Measurements from ENCODE around the gene MED31. TPM values are rescaled to one million over a fixed set of nuclear protein-coding genes. Genes with fewer than 3 reads are reported as not detected.

The MED31 gene
- total and polyA plus RNA-seq, 2 of the 13 experiments (the other 11 are each of a cell fraction or from before 2014, with no cell fraction given): 19.0 to 20.9 TPM

DNA sequence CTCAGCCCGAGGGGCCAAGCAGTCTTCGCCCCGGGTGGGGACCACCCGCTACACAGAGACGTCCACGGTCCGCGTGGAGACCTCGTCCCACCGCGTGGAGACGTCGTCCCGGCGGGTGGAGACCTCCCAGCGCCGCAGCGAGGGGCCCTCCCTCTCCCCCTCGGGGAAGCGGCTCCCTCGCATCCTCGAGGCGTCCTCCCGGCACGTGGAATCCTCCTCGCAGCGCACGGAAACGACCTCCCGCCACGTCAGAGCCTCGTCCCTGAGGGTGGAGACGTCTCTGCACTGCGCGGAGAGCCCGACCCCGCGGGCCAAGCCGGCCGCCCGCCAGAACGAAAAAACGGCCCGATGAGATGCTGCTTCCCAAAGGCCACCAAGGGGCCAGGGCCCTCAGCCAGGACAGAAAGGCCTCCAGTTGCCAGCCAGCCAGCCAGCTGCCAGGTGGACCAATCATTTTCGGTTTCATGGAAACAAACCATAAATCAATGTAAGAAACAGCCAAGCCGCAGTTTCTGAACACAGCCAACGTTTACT is 581 bp upstream of the MED31 start (continued):
- TF ChIP-seq ZNF674 (CRISPR knock-in tag; IDR thresholded peaks at IDR 0.05; ENCODE audit: low read depth) (peak; percentile 95), MXI1 (IDR thresholded peaks at IDR 0.05; ENCODE audit: borderline replicate concordance, low read depth, low read length) (no peak), IKZF1 (IDR thresholded peaks at IDR 0.05) (no peak), ZNF235 (CRISPR knock-in tag; IDR thresholded peaks at IDR 0.05; ENCODE audit: borderline replicate concordance) (peak; percentile 96; the same call in 1 of the 2 replicates), HMG20B (CRISPR knock-in tag; conservative IDR thresholded peaks at IDR 0.05) (no peak), ZNF775 (CRISPR knock-in tag; IDR thresholded peaks at IDR 0.05; ENCODE audit: borderline replicate concordance) (peak; percentile 86; the same call in 1 of the 2 replicates), ZNF737 (CRISPR knock-in tag; IDR thresholded peaks at IDR 0.05; ENCODE audit: borderline replicate concordance) (0 out of 2 replicates have a peak, but pooled peaks have one; percentile 90), KDM6A (CRISPR knock-in tag; IDR thresholded peaks at IDR 0.05; ENCODE audit: low read depth) (no peak), ZNF138 (CRISPR knock-in tag; IDR thresholded peaks at IDR 0.05; ENCODE audit: low read depth) (peak; percentile 98; the same call in 1 of the 2 replicates), EED (CRISPR knock-in tag; IDR thresholded peaks at IDR 0.05) (peak; percentile 99), KLF13 (CRISPR knock-in tag; IDR thresholded peaks at IDR 0.05) (peak; percentile 98), ZNF382 (CRISPR knock-in tag; IDR thresholded peaks at IDR 0.05; ENCODE audit: borderline replicate concordance) (no peak), RFX3 (CRISPR knock-in tag; IDR thresholded peaks at IDR 0.05) (no peak), ZNF160 (CRISPR knock-in tag; IDR thresholded peaks at IDR 0.05) (peak; percentile 89)
- TF ChIP-seq, protein P1, sequence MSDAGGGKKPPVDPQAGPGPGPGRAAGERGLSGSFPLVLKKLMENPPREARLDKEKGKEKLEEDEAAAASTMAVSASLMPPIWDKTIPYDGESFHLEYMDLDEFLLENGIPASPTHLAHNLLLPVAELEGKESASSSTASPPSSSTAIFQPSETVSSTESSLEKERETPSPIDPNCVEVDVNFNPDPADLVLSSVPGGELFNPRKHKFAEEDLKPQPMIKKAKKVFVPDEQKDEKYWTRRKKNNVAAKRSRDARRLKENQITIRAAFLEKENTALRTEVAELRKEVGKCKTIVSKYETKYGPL (CRISPR knock-in tag; IDR thresholded peaks at IDR 0.05): peak; percentile 80; the same call in 1 of the 2 replicates
- TF ChIP-seq, protein P2, sequence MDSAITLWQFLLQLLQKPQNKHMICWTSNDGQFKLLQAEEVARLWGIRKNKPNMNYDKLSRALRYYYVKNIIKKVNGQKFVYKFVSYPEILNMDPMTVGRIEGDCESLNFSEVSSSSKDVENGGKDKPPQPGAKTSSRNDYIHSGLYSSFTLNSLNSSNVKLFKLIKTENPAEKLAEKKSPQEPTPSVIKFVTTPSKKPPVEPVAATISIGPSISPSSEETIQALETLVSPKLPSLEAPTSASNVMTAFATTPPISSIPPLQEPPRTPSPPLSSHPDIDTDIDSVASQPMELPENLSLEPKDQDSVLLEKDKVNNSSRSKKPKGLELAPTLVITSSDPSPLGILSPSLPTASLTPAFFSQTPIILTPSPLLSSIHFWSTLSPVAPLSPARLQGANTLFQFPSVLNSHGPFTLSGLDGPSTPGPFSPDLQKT (CRISPR knock-in tag; IDR thresholded peaks at IDR 0.05; ENCODE audit: borderline replicate concordance): no peak; the same call in 1 of the 2 replicates
- TF ChIP-seq, protein P3, sequence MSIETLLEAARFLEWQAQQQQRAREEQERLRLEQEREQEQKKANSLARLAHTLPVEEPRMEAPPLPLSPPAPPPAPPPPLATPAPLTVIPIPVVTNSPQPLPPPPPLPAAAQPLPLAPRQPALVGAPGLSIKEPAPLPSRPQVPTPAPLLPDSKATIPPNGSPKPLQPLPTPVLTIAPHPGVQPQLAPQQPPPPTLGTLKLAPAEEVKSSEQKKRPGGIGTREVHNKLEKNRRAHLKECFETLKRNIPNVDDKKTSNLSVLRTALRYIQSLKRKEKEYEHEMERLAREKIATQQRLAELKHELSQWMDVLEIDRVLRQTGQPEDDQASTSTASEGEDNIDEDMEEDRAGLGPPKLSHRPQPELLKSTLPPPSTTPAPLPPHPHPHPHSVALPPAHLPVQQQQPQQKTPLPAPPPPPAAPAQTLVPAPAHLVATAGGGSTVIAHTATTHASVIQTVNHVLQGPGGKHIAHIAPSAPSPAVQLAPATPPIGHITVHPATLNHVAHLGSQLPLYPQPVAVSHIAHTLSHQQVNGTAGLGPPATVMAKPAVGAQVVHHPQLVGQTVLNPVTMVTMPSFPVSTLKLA (IDR thresholded peaks at IDR 0.05): no peak
- TF ChIP-seq, protein P4, sequence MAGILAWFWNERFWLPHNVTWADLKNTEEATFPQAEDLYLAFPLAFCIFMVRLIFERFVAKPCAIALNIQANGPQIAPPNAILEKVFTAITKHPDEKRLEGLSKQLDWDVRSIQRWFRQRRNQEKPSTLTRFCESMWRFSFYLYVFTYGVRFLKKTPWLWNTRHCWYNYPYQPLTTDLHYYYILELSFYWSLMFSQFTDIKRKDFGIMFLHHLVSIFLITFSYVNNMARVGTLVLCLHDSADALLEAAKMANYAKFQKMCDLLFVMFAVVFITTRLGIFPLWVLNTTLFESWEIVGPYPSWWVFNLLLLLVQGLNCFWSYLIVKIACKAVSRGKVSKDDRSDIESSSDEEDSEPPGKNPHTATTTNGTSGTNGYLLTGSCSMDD (CRISPR knock-in tag; IDR thresholded peaks at IDR 0.05): peak; percentile 81; the same call in 1 of the 2 replicates
- TF ChIP-seq, protein P5, sequence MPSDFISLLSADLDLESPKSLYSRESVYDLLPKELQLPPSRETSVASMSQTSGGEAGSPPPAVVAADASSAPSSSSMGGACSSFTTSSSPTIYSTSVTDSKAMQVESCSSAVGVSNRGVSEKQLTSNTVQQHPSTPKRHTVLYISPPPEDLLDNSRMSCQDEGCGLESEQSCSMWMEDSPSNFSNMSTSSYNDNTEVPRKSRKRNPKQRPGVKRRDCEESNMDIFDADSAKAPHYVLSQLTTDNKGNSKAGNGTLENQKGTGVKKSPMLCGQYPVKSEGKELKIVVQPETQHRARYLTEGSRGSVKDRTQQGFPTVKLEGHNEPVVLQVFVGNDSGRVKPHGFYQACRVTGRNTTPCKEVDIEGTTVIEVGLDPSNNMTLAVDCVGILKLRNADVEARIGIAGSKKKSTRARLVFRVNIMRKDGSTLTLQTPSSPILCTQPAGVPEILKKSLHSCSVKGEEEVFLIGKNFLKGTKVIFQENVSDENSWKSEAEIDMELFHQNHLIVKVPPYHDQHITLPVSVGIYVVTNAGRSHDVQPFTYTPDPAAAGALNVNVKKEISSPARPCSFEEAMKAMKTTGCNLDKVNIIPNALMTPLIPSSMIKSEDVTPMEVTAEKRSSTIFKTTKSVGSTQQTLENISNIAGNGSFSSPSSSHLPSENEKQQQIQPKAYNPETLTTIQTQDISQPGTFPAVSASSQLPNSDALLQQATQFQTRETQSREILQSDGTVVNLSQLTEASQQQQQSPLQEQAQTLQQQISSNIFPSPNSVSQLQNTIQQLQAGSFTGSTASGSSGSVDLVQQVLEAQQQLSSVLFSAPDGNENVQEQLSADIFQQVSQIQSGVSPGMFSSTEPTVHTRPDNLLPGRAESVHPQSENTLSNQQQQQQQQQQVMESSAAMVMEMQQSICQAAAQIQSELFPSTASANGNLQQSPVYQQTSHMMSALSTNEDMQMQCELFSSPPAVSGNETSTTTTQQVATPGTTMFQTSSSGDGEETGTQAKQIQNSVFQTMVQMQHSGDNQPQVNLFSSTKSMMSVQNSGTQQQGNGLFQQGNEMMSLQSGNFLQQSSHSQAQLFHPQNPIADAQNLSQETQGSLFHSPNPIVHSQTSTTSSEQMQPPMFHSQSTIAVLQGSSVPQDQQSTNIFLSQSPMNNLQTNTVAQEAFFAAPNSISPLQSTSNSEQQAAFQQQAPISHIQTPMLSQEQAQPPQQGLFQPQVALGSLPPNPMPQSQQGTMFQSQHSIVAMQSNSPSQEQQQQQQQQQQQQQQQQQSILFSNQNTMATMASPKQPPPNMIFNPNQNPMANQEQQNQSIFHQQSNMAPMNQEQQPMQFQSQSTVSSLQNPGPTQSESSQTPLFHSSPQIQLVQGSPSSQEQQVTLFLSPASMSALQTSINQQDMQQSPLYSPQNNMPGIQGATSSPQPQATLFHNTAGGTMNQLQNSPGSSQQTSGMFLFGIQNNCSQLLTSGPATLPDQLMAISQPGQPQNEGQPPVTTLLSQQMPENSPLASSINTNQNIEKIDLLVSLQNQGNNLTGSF (CRISPR knock-in tag; IDR thresholded peaks at IDR 0.05): peak; percentile 98

All from HepG2 (cell line).